Vagina (tissue), 2 donors: ENCODE data around the gene MGMT.

ENCODE experiments used
- POLR2A ChIP-seq, 2 donors: fragments of 450-650 bp; IDR thresholded peaks; one replicate each; pipeline ENCODE4 v1.6.1; 2017; ENCODE audit warnings: antibody characterized with exemption in 2 of 2, mild to moderate bottlenecking in 2 of 2, moderate library complexity in 2 of 2
- TF ChIP-seq, protein P1 (sequence below), 3 experiments: fragments of 450-650 bp in 2 of 3; fragments of 200-600 bp in 1 of 3; sonication (generic) in 1 of 3; IDR thresholded peaks; one replicate each; pipeline ENCODE4 v1.5.1; 2017 to 2019; ENCODE audit warnings: antibody characterized with exemption in 3 of 3, mild to moderate bottlenecking in 2 of 3, moderate library complexity in 2 of 3

DNA sequence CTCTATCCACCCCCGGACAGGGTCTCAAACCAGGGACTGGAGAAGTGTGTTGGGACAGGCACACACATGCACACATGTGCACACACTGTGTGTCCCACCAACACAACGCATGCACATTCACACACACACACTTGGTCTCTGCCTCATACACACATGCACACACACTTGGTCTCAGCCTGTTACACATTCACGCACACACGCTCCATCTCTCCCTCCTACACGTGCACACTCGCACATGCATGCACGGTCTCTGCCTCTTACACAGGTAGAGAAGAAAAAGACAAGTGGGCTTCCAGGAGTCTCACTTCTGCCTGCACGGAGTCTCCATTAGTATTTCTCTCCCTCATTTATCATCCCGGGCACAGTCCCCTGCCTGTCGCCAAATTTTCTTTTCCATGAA lies 325.8 kb downstream of the MGMT start:
- TF ChIP-seq, protein P1, sequence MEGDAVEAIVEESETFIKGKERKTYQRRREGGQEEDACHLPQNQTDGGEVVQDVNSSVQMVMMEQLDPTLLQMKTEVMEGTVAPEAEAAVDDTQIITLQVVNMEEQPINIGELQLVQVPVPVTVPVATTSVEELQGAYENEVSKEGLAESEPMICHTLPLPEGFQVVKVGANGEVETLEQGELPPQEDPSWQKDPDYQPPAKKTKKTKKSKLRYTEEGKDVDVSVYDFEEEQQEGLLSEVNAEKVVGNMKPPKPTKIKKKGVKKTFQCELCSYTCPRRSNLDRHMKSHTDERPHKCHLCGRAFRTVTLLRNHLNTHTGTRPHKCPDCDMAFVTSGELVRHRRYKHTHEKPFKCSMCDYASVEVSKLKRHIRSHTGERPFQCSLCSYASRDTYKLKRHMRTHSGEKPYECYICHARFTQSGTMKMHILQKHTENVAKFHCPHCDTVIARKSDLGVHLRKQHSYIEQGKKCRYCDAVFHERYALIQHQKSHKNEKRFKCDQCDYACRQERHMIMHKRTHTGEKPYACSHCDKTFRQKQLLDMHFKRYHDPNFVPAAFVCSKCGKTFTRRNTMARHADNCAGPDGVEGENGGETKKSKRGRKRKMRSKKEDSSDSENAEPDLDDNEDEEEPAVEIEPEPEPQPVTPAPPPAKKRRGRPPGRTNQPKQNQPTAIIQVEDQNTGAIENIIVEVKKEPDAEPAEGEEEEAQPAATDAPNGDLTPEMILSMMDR (IDR thresholded peaks at IDR 0.05): no peak
- no peak for TF ChIP-seq POLR2A (IDR thresholded peaks at IDR 0.05)
